Left ventricle myocardium inferior (tissue), 1 donor: ENCODE results near the gene JTB. TPM values are rescaled to one million over a fixed set of nuclear protein-coding genes. Genes with fewer than 3 reads are reported as not detected.
A peak's percentile ranks its signal among the peaks of the same experiment; 100 is the strongest.

Experiments used
- DNase-seq: peaks from one replicate; pipeline ENCODE4 v3.0.0-alpha.2; 2020
- H3K27ac ChIP-seq: fragments of 200-600 bp; replicated peaks from 2 replicates; pipeline ENCODE4 v1.8.0; 2021
- H3K27me3 ChIP-seq: fragments of 200-600 bp; 2 replicates; pipeline ENCODE4 v1.8.0; 2021; ENCODE audit warnings: low read depth
- H3K36me3 ChIP-seq: fragments of 200-600 bp; 2 replicates; pipeline ENCODE4 v1.8.0; 2021
- H3K4me1 ChIP-seq: fragments of 200-600 bp; 2 replicates; pipeline ENCODE4 v1.8.0; 2021
- H3K4me3 ChIP-seq: fragments of 200-600 bp; 2 replicates; pipeline ENCODE4 v1.8.0; 2021; ENCODE audit warnings: mild to moderate bottlenecking, moderate library complexity
- H3K9me3 ChIP-seq: fragments of 200-600 bp; replicated peaks from 2 replicates; pipeline ENCODE4 v1.8.0; 2021
- CTCF ChIP-seq: fragments of 200-600 bp; IDR thresholded peaks from 2 replicates; pipeline ENCODE4 v1.8.0; 2021; ENCODE audit warnings: antibody characterized with exemption, mild to moderate bottlenecking, borderline replicate concordance
- intact Hi-C: fragments of 100-400 bp; cut with micrococcal nuclease; formaldehyde crosslinking; loops from one replicate; pipeline ENCODE4 v1.11.0; 2022
- total RNA-seq: library from RNA; stranded (reverse); fragmentation: NEBNext Ultra II Directional; extraction: Animal tissue kit (Norgen Biotek cat#: 25700); gene quantifications from one replicate; pipeline ENCODE4 v1.2.1, GENCODE V29; 2021
- donor health status: DM: no; HTN: yes; CAD: no; lungs with severe emphysema.

The JTB gene
- total RNA-seq, 1 donor from 2014 or later = 75.8 TPM

GRCh38 chr1:153961421-153961820, 16.1 kb downstream of the JTB start:
- Histone ChIP-seq H3K27me3 (no peaks in the 10 kb centered on the region), H3K4me1 (peaks cover 87% of the 10 kb centered on the region), H3K9me3 (no peaks in the 10 kb centered on the region), H3K36me3 (peaks cover 16% of the 10 kb centered on the region), H3K27ac (peak overlapping the region; percentile 98), H3K4me3 (peak overlapping the region; percentile 80)
- TF ChIP-seq CTCF = no peak
- intact Hi-C loops = no loop called here
- DNase-seq = no peak

GRCh38 chr1:153960206-153960605, 17.3 kb downstream of the JTB start:
- H3K27ac ChIP-seq = peak overlapping the region; percentile 98
- peaks cover 91% of the 10 kb centered on the region for H3K4me1 ChIP-seq
- intact Hi-C loops = no loop called here
- no peak for TF ChIP-seq CTCF
- no peaks in the 10 kb centered on the region for H3K27me3 ChIP-seq
- H3K4me3 ChIP-seq = no peak overlapping the region
- peaks cover 16% of the 10 kb centered on the region for H3K36me3 ChIP-seq
- DNase-seq = no peak
- H3K9me3 ChIP-seq = no peaks in the 10 kb centered on the region

GRCh38 chr1:153959454-153959853, 18.0 kb downstream of the JTB start:
- H3K9me3 ChIP-seq = no peaks in the 10 kb centered on the region
- DNase-seq = no peak
- peaks cover 93% of the 10 kb centered on the region for H3K4me1 ChIP-seq
- no peak for TF ChIP-seq CTCF
- intact Hi-C loops = no loop called here
- H3K27ac ChIP-seq = peak overlapping the region; percentile 98
- H3K27me3 ChIP-seq = no peaks in the 10 kb centered on the region
- H3K4me3 ChIP-seq = peak overlapping the region; percentile 98
- H3K36me3 ChIP-seq = peaks cover 17% of the 10 kb centered on the region

GRCh38 chr1:153958961-153959260, 18.6 kb downstream of the JTB start:
- peaks cover 93% of the 10 kb centered on the region for H3K4me1 ChIP-seq
- no peaks in the 10 kb centered on the region for H3K9me3 ChIP-seq
- H3K27me3 ChIP-seq = no peaks in the 10 kb centered on the region
- peaks cover 23% of the 10 kb centered on the region for H3K36me3 ChIP-seq
- peak overlapping the region; percentile 98 for H3K27ac ChIP-seq
- no peak for DNase-seq
- peak overlapping the region; percentile 98 for H3K4me3 ChIP-seq
- intact Hi-C loops = no loop called here
- TF ChIP-seq CTCF = no peak

- TF ChIP-seq CTCF = no peak
- H3K36me3 ChIP-seq = peaks cover 28% of the 10 kb centered on the region
- H3K9me3 ChIP-seq = no peaks in the 10 kb centered on the region
- DNase-seq = peak; percentile 99
- H3K27ac ChIP-seq = peak within 1 kb of the TSS; percentile 98
- intact Hi-C loops = no loop called here
- peak within 1 kb of the TSS; percentile 98 for H3K4me3 ChIP-seq
- H3K27me3 ChIP-seq = no peaks in the 10 kb centered on the region
- H3K4me1 ChIP-seq = peaks cover 91% of the 10 kb centered on the region
These were observed 19.1 kb downstream of the JTB start, which contains the start of gene CRTC2 for GRCh38 chr1:153958111-153958960. TSS of gene CRTC2 (minus strand) at chr1:153958612. CDS start at chr1:153958497, 115 bp downstream.
